Measurements from ENCODE around the gene TNRC6B.

Gene TNRC6B

DNA sequence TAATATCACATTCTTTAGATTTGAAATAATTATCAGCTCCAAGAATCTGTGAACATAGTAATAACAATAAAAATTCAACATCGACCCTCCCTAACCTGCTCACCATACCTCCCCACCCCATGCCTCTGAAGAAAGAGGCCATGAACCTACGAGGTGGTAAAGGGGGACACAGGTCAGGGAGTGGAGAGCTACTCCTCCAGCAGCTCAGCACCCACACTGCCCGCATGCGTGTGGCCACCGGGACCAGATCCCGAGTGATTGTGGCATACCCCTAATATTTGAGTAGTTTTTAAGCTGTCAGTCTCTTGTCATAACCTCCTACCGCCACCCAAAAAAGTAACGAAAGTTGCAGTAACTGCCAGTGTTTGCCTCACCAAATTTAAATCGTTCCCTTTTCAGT lies 151.7 kb downstream of the TNRC6B start:
- no peak for DNase-seq

DNA sequence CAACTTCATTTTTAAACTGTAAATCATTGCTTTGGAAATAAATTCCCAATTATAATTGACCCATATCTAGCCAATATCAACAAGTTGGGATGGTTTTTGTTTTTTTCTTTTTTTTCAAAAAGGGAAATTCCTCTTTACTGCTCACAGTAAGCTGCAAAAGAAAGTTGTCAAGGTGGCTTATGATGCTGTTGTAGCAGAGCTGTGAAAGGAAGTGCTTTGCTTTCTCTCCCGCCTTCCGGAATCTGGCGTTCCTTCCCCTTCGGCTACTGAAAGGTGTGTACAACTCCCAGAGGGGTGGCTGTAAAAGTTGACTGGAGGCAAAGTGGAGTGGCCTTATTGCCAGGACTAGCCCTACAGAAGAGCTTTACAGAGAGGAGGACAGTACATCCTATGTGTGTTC lies 152.4 kb downstream of the TNRC6B start:
- no peak for DNase-seq

GRCh38 chr22:40330615-40331014 lies 152.9 kb downstream of the TNRC6B start:
- no peak for DNase-seq

DNA sequence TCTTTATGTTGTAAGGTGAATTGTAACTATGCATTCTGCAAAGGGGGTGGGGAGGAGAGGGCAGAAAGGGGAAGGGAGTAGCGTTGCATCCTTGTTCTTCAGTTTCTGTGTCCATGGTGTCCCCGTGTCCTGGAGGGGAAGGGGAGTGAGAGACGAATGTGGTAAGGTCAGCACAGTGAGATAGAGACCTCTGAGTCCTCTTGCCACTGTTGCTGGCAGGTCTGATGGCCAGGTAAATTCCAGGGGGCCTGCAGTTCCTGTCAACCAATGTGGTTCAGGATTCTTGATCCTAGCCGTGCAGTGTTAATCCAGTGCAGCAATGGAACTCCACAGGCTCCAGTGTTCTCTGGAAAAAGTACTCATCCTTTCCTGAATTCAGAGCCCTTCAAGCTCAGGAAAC lies 154.0 kb downstream of the TNRC6B start:
- DNase-seq: no peak

- no peak for DNase-seq
Observed at GRCh38 chr22:40332319-40332781, 154.6 kb downstream of the TNRC6B start.

- DNase-seq: no peak
Observed at GRCh38 chr22:40334060-40334459, 156.3 kb downstream of the TNRC6B start.

DNA sequence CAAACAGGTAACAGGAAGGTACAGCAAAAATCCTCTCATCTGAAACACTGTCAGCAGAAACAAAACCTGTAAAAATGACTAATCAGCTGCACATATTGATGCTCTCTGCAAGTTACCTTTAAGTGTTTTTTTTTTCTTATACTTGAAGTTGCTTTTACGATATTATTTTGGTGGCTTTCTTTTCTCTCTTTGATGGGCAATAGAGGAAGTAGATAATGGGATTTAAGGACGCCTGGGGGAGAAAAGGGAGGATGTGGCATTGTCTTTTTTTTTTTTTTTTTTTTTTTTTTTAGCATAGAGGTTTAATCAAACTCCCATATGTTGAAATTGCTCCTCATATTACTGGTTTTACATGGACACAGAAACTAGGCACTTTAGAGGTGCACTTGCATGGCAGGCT lies 157.2 kb downstream of the TNRC6B start:
- DNase-seq: no peak

DNA sequence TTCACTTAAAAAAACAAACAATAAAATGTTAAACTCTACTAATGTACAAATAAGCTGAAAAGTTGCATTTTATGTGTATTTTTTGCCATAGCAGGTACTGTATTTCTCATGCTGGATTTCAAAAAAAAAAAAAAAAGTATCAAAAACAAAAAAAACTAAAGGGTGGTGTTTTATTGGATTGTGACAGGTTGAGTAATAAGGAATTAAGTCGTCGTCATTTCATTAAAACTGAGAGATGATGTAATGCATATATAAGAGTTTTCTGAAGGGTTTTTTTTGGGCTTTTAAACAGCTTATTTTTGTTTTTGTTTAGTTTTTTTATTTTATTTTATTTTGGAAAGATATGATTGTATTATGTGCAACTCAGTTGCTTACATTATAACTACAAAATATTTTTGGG lies 157.6 kb downstream of the TNRC6B start:
- DNase-seq: no peak

DNA sequence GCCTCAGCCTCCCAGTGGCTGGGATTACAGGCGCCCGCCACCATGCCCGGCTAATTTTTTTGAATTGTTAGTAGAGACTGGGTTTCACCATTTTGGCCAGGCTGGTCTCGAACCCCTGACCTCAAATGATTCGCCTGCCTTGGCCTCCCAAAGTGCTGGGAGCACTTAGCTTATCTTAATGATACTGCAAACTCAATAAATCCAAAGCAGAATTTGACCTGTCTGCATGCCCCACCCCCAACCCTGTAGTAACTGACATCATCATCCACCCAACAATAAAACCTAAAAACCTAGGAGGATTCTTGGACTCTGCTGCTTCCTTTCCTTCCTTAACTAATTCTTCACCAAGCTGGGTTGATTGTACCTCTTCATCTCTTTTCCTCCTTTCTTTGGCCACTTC lies 162.3 kb downstream of the TNRC6B start:
- no peak for DNase-seq

DNA sequence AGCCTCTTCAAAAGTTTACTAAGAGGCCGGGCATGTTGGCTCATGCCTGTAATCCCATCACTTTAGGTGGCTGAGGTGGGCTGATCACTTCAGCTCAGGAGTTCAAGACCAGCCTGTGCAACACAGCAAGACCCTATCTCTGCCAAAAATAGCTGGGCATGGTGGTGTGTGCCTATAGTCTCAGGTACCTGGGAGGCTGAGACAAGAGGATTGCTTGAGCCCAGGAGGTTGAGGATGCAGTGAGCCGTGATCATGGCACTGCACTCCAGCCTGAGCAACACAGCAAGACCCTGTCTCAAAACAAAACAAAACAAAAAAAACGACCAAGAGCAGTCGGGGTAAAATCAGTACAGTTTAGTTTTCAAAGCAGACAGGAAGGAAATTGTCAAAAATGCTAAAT lies 163.9 kb downstream of the TNRC6B start:
- no peak for DNase-seq

DNA sequence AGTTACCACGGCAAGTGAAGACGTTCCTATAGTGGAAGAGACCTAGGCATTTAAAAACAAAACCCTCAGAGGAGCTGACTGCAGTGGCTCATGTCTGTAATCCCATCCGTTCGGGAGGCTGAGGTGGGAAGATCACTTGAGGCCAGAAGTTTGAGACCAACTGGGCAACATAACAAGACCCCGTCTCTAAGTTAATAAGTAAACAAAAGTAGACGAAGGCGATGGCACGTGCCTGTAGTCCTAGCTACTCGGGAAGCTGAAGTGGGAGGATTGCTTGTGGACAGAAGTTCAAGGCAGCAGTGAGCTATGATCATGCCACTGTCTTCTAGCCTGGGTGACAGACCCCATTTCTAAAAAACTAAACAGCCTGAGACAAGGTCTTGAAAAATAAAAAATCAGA lies 164.8 kb downstream of the TNRC6B start:
- no peak for DNase-seq

DNA sequence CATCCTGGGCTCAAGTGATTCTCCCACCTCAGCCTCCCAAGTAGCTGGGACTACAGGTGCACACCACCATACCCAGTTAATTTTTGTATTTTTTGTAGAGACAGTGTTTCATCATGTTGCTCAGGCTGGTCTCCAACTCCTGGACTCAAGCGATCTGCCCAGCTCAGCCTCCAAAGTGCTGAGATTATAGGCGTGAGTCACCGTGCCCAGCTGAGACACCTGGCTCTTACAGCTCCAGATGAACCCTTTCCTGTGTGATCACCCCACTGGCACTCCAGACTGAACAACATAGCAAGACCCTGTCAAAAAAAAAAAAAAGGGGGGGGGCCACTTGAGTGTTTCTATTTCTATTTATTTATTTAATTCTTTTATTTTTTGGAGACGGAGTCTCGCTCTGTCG lies 167.5 kb downstream of the TNRC6B start:
- no peak for DNase-seq

- peak; percentile 61 for DNase-seq
Observed at GRCh38 chr22:40345815-40346184, 168.1 kb downstream of the TNRC6B start.

DNA sequence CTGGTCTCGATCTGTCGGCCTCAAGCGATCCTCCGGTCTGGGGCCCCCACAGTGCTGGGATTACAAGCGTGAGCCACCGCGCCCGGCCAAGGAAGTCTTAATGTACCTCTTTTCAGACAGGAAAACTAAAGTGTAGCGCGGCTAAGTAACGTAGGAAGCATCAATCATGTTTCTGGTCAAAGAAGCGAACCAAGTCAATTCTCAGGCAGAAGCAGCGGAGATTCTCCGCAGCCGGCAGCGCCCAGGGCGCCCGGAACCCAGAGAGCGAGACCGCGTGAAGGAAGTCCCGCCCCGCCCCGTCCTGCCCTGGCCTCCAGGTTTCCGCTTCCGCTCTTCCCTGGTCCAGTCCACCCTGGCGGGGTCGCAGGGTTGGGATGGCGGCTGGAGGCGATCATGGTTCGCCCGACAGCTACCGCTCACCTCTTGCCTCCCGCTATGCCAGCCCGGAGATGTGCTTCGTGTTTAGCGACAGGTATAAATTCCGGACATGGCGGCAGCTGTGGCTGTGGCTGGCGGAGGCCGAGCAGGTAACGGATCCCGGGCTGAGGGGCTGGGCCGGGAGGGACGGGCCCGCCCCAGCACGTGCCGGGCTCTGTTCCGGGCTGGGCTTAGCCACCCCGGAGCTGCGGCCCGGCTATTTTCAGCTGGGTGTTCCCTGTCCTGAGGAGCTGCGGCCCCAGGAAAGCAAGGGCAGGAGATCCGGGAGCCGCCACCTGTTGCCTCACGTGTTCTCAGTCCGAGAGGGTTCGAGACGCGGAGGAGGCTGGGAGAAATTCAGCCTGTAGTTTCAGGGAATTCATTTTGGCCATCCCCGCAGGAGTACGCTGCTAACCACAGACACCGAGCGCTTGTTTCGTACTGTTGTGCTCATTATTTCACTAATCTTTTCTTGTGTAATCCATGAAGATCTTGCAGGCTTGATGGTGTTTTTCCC lies 168.7 kb downstream of the TNRC6B start, which contains the start of gene ADSL:
ADSL (plus strand) TSS at position 316 of the 934 bp plus-strand sequence; CDS start at position 375, 59 bp downstream.
- DNase-seq: peak; percentile 88

DNA sequence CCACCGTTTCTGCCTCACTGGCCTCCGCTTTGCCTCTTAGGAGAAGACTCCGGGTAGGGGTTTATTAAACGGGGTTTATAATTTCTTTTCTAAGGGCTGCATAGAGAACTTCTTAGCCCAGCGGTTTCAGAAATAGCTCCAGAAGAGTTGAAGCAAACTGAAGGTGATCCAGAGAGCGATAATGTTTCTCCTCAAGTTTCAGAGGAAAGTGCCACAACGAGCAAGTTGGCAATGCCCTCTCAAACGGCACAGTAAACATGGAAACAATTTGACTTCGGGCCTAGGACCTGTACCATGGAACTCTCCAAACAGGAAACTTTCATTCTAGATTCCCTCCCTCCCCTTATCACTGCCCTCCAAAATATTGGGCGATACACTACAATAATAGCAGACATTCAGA lies 169.6 kb downstream of the TNRC6B start:
- no peak for DNase-seq

- peak; percentile 50 for DNase-seq
Observed at GRCh38 chr22:40348025-40348658, 170.4 kb downstream of the TNRC6B start.

GRCh38 chr22:40352763-40353162 lies 175.0 kb downstream of the TNRC6B start:
- no peak for DNase-seq

- no peak for DNase-seq
Observed at GRCh38 chr22:40361100-40361499, 183.4 kb downstream of the TNRC6B start.

DNA sequence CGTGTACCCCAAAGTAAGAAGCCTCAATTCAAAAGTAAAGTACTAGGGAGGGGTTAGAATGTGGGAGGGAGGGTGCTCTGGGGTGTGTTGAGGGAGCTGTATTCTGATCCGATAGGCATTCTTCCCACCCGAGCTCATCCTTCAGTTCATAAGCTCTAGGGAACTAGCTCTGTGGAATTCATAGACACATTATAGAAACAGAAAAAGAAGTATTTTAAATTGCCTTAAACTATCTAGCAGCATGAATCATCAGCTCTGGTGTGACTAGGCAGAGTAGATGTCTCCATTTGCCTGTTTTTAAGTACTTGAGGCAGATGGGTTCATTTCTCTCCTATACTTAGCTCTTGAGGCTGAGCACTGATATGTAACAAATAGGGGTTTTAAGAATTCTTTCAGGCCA lies 185.3 kb downstream of the TNRC6B start:
- no peak for DNase-seq

GRCh38 chr22:40364431-40364830 lies 186.7 kb downstream of the TNRC6B start:
- DNase-seq: no peak

DNA sequence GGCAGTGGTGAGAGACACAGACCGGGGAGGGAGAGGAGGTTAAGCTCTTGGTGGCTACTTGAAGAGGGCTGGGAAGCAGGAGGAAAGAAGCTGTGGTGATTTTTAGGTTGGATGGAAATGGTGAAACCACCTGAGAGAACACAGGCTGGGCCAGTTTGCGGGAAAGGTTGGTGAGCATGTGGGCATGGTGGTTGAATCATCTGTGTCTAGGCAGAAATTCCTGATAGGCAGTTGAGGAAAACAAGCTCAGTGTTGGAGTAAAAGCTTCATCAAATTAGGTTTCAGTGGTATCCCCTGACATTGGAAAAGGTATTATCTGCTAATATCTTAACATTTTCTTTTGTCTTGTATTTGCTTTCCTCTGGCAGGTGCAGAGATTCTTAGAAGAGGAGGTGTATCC lies 188.3 kb downstream of the TNRC6B start:
- no peak for DNase-seq

- DNase-seq: no peak
Observed at GRCh38 chr22:40367342-40367741, 189.6 kb downstream of the TNRC6B start.

DNA sequence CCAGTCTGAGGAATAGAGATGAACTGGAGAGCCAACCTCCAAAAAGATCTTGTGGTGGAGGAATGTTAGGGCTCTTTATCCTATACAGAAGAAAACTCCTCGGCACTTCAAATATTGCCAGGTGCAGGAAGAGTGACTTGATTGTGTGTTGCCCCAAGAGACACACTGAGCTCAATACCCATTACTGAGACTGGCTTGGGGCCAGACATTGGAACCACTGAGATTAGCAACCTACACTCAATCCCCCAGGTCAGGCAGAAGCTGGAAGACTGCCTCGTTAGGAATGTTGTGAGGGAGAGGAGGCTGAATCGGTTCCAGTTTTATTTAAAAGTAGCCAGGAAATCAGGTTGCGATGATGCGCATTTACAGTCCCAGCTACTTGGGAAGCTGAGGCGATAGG lies 190.3 kb downstream of the TNRC6B start:
- no peak for DNase-seq

- no peak for DNase-seq
Observed at GRCh38 chr22:40368836-40369235, 191.1 kb downstream of the TNRC6B start.

Data from activated CD4-positive, CD25-positive, alpha-beta regulatory T cell treated with anti-CD3 and anti-CD28 coated beads, Interleukin-2, amount 50 U/mL, for 72 hours (primary cell).